Ammon's horn (tissue), 1 donor: ENCODE measurements around the gene PDE9A.

Experiments used
- DNase-seq: peaks from one replicate; pipeline ENCODE4 v3.0.0-alpha.2; 2016; ENCODE audit warnings: low spot score

PDE9A gene

DNA sequence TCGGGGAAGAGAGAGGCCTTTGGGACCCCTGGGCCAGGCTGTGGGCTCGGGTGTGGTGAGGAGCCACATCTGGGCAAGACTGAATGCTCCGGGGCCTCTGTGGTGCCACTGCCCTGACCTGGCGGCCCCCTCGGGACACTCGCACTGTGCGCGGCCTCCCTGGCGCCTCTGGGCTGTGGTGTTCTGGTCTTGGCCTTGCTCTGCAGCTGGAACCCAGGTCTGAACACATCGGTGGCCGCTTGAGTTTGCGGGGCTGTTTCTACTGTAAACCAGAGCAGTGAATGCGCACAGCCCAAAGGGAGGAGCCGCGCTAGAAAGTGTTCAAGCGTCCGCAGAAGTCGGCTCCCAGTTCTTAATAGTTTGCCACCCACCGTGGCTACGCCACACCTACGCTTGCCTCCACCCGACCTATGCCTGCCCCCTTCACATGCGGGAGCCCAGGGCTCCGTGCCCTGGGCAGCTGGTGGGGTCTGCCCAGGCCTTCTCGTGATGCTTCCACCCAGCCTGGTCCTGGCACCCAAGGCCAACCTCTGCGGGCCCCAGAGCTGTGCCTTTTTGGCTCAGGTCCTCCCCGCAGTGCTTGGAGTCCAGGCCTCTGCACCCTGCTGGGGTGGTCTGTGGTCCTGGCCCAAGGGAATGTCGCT lies 4.4 kb downstream of the PDE9A start:
- DNase-seq, result no peak

DNA sequence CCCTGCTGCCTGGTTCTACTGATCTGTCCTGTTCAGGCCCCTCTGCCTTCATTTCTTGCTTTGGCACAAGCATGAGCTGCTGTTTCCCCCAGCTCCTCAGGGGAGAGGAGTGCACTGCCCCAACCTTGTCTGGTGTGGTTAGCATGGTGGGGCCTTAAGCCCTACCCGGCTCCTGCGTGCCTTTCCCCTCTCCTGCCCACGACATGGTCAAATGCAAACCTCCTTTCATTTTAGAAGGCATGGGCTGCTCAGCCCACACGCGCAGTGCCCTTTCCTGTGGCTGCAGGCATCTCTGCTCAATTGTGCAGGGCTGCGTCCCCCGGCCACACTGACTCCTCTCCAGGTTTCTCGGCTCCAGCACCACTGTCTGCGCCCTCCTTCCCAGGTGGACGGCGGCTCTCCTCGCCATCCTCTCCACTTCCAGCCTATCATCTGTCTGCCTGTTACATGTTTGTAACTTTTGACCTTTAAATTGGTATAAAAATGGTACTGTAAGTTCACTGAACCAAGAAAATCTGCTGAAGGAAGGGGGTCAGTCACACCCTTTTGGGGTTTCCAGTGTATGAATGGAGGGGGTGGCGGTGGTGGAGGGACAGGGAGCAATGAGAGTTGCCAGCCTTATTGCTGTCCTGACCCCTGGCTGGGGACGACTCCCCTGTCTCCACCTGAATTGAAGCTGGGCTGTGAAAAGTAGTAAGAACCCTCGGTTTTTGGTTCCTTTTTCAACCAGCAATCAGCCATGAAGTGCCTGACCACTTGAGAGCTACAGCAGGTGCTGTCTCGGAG lies 5.1 kb downstream of the PDE9A start:
- no peak for DNase-seq

DNA sequence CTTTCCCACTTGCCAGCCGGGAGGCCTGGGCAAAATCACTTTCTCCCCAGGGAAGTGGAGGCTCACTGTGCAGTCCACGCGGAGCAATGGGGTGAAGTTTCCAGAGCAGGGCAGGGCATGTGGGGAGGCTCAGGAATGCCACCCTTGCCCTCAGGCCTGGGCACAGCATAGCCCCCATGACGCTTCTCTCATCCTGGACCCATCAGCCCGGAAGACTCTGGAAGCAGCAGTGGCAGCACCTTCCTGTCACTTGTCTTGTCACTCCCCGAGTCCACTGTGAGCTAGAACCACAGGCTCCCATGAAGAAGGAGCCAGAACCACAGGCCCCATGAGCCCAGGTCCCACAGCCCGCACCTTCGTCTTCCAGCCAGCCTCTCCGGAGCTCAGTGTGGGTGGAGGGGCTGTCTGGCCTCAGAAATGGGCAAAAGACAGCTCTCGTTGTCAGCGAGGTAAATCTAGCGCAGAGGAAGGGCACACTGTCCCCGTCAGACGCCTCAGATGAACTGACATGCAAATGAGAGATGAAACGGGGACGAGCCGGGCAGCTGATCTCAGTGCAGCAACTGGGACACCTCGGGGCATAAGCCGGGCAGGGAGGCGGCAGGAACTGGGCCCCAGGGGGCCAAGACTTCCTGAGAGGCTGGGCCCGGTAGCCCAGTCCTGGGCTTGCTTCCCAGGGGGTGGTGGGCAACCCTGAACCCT lies 6.1 kb downstream of the PDE9A start:
- no peak for DNase-seq

DNA sequence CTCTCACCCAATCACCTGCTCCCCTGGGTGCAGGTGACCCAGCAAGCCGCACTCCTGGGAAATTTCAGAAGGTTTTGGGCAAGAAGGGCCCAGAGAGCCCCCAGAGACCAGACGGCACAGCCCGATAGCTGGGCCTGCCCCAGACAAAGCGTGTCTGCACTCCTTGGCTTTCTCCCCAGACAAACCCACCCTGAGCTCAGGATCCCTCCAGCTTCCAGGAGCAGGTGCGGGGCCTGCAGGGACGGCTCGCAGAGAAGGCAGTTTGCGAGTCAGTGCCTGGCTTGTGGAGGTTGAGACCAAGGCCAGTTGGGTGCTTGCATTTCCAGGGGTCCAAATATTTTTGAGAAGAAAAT lies 6.7 kb downstream of the PDE9A start:
- no peak for DNase-seq

DNA sequence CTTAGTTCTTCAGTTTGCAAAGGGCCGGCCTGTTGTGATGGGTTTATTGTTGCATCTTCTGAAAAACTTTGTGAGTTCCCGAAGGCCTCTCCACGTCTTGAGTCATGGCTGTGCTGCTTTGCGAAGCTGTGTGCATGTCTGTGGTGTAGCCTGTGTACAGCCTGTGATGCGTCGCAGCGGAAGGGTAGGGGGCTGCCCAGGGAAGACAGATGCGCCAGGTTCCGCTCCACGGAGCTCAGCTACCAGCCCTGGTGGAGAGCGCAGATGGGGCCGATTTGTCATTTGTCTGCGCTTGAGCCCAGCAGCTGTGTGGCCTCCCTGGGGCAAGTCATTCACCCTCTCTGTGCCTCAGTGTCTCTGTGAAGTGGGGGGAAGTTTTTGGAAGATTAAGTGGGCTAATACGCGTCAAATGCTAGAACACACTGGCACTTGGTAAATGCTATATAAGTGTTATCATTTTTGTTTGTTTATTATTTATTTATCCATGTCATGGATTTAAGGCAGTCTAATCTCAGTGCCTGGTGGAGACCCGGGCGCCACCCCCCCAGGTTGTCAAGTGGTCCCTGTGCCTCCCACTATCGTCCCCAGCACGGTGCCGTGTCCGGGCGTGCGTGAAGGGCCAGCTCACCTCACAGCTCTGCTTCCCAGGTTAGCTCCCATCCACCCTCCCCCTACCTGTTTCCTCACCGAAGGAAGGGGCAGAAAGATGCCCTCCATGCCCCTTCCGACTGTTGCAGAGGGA lies 8.4 kb downstream of the PDE9A start:
- no peak for DNase-seq

DNA sequence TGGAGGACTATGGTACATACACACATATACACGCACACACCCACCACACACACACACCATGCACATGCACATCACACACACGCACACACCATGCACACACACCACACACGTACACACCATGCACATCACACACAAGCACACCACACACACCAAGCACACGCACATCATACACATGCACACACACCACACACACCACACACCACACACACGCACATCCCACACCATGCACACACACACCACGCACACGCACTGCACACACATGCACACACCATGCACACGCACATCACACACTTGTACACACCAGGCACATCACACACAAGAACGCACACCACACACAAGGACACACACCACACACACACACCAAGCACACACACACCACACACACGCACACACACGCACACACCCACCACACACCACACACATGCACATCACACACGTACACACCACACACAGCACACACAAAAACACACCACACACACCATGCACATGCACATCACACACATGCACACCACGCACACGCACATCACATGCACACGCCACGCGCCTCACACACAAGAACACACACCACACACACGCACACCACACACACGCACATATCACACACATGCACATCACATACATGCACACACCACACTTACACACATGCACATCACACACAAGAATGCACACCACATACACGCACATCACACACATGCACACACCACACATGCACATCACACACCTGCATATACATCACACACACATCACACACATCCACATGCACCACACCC lies 9.2 kb downstream of the PDE9A start:
- DNase-seq, result no peak

DNA sequence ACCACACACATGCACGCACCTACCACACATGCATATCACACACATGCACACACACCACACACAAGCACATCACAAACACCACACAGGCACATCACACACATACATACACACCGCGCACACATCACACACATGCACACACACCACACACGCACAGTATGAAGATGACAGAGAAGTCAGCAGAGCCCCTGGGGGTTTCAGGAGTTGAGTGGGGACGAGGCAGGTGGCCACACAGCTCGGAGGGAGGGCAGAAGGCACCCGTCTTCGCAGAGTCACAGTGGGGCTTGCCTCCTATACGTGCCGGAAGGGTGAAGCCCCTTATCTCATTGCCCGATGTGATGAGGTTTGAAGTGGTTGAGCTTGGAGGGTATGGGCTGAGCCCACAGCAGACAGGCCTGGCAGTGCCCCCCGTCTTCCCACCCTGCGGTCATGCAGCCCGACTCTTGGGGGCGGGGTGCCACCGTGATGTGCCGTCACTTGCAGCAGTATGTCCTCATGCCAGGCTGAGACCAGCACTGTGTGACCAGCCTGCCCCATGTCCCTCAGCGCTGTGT lies 9.9 kb downstream of the PDE9A start:
- no peak for DNase-seq

DNA sequence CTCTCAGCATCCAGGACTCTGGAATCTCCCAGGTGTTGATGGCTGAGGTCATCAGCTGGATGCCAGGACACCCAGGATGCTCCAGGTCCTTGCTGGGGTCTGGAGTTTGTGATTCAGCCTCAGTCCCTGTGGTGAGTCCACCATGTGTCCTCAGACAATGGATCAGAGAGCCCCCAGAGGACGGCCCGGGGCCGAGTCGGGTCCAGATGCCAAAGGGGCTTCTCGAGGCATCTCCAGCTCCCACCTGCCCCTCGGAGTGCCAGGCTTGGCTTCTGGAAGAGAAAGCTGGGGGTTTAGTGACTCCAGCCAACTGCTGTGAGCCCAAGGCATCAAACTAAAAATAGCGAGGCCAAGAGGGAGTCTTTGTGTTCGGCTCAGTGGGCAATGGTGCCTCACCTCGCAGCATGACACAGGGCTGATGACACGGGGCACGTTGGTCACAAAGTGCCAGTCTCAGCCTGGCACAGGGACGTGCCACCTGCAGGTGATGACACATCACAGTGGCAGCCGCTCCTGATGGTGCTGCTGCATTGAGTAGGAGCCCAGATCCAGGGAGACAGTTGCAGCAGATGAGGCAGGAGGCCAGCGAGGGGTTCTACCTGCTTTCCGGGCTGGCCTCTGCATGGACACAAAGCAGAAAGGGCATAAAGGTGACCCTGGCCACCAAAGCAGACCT lies 10.6 kb downstream of the PDE9A start:
- DNase-seq, result no peak

DNA sequence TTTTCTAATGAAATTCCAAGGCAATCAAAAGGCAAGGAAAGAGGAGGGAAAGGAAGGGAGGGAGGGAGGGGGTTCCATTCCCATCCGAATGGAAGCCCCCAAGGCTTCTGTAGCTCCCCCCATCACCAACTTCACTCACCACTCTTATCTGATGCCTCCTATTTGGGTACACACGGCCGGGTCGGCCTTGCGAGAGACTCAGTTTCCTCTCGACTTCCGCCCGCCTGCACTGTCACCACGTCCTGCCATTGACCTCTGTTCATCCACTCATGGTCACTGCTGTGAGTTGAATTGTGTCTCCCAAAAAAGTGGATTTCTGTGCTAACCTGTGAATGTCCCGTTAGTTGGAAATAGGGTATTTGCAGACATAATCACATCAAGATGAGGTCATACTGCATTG lies 11.2 kb downstream of the PDE9A start:
- no peak for DNase-seq

DNA sequence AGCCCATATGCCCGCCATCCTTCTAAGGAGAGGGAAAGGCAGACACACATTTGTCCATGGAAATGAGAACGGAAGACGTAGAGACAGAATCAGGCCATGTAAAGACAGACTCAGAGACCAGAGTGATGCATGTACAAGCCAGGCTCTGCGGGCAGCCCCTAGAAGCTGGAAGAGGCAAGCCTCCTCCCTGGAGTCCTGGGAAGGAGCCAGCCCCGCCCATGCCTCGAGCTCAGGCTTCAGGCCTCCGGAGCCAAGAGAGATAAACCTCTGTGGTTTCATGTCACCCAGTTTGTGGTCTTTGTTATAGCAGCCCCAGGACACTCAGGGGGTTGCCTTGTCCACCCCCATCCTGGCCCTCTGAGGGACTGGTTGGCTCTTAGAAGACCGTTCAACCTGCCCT lies 11.6 kb downstream of the PDE9A start:
- no peak for DNase-seq

DNA sequence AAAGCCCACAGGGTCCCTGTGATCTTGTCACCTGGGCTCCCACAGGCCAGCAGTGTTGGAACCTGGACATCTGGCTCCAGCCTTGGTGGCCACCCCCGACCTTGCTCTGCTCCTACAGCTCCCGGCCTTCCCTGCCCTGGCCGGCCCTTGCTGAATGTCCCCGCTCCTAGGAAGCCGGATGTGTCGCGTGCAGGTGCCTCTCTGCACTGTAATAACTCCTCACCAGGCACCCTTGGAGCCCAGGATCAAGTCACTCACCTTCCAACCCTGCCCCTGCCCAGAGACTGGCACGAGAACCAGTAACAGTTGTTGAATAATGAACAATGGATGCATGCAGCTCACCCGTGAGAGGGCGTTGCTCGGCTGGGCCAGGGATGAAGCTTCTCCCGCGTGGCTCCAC lies 12.1 kb downstream of the PDE9A start:
- DNase-seq, result no peak

DNA sequence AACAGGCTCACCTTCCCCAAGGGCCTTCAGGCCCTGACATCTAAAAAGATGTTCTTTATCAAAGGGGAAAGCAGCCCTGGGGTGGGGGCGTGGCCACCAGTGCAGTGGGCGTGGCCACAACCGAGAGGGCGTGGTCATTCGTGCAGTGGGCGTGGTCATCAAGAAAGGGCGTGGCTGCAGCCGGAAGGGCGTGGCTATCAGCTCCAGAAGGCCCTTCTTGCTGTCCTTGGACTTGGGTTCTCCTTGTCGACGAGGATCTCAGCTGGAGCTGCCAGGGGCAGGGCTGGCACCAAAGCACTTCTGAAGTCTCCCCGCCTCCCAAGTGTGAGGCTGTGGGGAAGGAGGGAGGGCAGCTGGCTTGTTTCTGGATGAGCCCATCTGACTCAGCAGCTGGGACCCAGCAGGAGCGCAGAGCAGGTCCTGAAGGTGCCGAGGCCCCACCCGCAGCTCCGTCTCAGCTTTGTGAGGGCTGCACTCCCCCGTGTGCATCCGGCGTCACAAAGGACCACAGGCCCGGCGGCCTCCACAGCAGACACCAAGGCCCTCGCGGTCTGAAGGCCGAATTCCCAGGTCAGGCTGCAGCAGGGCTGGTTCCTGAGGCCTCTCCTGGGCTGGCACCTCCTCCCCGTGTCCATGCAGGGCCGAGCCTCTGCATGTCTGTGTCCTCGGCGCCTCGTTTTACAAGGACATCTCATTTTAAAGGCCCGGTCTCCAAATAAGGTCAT lies 12.8 kb downstream of the PDE9A start:
- no peak for DNase-seq

DNA sequence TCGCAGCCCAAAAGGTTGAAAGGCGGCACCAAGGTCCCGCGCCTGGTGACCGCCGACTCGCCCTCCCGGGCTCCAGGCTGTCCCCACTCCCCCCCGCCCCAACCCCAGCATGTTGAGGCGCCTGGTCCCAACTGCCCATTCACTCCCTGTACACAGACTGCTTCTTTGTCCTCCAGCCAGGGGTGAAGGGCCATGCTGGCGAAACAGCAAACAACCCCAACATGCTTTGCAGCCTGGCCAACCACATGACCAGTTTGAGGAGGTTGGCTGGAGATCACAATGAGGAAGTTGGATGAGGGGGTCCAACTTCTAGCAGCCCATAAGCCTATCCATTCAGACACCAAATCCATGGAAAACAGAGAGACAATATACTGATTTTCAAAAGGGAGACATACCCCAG lies 13.5 kb downstream of the PDE9A start:
- DNase-seq, result peak; percentile 94

DNA sequence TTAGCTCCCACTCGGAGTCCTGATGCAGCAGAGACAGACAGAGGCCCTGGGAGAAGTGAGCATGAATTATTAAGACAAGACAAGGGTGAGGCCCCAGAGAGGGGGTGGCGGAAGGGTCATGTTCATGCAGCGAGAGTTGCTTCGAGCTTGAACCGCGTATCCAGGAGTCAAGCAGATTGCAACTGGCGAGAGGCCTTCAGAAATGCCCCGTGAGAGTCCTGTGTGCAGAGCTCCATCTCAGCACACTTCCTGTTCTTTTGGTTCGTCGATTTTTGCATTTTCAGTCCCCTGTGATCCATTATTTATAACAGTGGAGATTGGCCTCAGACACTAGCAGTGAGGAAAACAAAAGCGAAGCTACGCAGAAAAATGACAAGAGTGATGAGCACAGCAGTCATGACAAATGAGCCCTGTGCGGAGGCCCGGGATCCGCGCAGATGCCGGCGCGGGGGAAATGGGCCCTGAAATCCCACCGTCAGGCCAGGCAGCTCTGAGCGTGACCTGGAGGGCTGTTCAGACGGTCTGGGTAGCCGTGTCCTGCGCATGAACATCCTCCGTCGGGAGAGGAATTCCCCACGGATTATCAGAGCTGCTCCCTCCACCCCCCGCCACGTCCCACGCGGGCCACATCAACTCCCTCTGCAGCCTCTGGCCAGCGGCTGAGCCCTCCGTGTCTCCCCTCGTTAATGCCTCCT lies 15.0 kb downstream of the PDE9A start:
- no peak for DNase-seq

DNA sequence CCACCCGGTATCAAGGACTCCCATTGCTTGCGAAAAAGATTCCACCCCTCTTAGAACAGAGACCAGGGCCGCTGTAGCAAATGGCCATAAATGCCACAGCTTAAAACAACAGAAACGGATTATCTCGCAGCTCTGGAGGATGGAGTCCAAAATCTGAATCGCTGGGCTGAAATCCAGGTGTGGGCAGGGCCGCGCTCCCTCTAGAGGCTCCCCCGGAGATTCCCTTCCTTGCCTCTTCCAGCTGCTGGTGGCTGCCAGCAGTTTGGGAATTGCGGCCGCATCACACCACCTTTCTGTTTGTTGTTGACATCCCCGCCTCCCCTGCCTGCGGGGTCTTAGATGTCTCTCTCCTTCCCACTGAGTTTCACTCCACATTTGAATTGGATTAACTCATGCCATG lies 15.6 kb downstream of the PDE9A start:
- DNase-seq, result no peak

DNA sequence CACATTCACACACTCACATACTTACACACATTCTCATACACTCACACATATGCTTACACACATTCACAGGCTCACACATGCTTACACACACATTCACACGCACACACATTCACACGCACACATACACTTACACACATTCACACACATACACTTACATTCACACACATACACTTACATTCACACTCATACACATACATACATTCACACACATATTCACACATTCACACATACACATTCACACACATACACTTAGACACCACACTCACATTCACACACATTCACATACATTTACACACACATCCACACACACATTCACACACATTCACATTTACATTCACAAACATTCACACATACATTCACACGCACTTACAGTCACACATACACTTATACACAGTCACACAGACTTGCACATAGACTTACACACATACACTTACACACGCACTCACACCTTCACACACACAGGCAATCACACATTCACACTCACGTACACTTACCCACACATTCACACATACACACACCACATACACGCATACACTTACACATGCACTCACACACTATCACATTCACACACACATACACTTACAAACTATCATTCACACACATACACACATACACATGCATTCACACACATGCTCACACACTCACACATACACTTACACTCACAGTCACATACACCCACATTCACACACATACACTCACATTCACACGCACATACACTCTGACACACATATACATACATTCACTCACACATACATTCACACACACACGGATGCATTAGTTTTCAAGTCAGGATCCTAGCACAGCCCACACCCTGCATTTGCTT lies 16.8 kb downstream of the PDE9A start:
- no peak for DNase-seq

DNA sequence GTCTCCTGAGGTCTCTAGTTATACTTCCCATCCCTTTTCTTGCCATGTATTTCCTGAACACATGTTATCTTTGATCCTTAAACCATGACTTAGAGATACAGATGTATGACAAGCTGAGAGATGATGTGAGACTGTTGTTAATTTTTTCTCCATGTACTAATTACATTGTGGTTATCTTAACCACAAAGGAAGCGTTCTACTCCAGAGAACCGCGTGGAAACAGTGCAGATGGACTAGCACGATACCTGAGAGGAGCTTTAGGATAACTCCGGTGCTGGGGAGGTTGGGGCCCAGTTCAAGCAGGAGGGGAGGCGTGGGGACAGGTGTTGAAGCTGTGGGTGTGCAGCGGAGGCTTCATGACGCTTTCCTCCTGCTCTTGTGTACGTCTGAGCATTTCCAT lies 17.5 kb downstream of the PDE9A start:
- no peak for DNase-seq

DNA sequence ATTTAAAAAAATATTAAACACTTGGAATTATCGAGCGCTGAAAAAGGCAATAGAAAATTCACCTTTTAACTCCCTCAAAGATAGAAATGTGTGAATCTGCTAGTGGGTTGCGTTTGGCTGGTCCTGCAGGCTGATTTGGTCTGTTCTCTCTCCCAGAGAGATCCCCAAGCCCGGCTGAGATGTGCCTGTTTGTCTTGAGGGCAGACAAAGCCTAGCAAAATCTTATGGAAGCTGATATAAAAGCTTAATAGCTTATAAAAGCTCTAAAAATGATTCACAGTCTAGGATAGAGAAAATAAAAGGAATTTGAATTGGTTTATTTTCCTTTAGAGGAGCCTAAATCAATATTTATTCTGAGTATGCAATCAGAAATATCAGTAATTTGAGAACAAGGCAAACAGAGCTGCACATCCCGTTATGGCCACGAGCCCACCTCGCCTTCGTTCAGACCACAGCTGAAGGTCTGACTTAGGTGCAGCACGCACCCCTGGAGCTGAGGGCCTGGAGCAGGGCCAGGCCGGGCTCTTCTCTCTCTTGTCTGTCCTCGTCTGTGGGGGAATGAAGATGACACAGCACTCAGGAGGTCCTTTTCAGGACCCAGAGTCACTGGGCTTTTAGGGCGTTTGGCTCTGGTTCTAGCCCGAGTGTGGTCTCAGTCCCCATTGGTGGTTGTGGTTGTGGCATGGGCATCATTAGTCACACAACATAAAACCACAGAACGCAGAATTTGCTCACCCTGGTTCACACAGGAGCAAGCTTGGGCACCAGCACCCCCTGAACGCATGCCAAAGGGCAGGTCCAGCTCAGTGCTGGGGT lies 18.6 kb downstream of the PDE9A start:
- DNase-seq, result no peak
